ENCODE data around the gene CPT1B. TPM values are rescaled to one million over a fixed set of nuclear protein-coding genes. Genes with fewer than 3 reads are reported as not detected.

Gene CPT1B
- total RNA-seq, result 100 to 1,000 TPM in 1 of 4 donors, 10 to 100 TPM in 3; 34.2 to 111 (median 37.6) TPM

DNA sequence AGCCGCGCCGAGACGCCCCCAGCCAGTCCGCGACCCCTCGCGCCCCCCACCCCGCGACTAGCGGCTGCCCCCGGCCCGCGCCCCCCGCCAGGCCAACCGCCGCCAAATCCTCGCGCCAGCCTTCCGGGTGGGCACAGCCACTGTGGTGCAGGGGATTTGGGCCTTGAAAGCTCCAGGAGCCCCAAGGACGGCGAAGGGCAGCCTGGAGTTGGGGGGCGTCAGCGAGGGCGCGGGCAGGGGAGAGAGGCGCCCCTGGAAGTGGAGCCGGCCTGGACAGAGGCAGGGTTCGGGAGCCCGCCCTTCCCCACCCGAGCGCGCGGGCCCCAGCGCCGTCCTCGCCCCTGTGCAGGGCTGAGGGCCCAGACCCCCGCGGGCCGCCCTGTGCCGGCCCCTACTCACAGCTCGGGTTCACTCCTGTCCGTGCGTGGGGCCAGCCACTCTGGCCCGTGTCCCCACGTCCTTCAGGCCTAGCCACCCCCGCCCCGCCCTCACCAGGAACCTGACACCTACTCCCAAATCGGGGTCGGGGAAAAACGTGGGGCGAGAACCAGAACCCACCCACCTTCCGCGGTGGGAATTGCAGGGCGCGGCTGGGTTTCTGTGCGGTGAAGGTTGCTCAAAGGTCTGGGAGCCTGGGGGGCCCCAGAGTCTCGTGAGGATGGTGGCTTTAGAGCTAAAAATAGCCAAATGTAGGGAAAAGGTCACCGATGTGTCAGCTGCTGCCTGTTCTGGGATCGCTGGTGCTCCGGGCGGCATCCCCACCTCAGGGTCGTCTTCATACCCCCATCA lies at the start of gene CPT1B:
Gene CPT1B, minus strand, starts transcription at position 441 of the 789 bp plus-strand sequence. CDS start 512 bp downstream, outside the sequence.
- Histone ChIP-seq H3K9me3 (no peaks in the 10 kb centered on the region), H3K4me1 (peaks cover 11 to 24% (median 20%) of the 10 kb centered on the region in 4 donors), H3K4me3 (peak within 1 kb of the TSS in 1 of 4 donors; percentile 13), H3K27me3 (no peaks in the 10 kb centered on the region), H3K36me3 (no peaks in the 10 kb centered on the region), H3K27ac (no peak within 1 kb of the TSS)
- TF ChIP-seq EP300 (IDR thresholded peaks at IDR 0.05; ENCODE audit: low read depth) (no peak), POLR2AphosphoS5 (IDR thresholded peaks at IDR 0.05) (no peak), POLR2A (IDR thresholded peaks at IDR 0.05) (no peak)
- TF ChIP-seq, protein P1, sequence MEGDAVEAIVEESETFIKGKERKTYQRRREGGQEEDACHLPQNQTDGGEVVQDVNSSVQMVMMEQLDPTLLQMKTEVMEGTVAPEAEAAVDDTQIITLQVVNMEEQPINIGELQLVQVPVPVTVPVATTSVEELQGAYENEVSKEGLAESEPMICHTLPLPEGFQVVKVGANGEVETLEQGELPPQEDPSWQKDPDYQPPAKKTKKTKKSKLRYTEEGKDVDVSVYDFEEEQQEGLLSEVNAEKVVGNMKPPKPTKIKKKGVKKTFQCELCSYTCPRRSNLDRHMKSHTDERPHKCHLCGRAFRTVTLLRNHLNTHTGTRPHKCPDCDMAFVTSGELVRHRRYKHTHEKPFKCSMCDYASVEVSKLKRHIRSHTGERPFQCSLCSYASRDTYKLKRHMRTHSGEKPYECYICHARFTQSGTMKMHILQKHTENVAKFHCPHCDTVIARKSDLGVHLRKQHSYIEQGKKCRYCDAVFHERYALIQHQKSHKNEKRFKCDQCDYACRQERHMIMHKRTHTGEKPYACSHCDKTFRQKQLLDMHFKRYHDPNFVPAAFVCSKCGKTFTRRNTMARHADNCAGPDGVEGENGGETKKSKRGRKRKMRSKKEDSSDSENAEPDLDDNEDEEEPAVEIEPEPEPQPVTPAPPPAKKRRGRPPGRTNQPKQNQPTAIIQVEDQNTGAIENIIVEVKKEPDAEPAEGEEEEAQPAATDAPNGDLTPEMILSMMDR (IDR thresholded peaks at IDR 0.05), result no peak
- WGBS, 2 donors (ENCODE audit: low coverage in 1 of 2), result 59% methylated on average over 62 of the region's 63 CpGs; no CpG with 5 or more reads in 1 of the 2 donors
- DNase-seq, result no peak
- intact Hi-C loops (cut with DNase I; ENCODE audit: low total_unique reads) (no loop called here), in situ Hi-C loops (cut with MboI; ENCODE audit: low pct_ligation_motif_present in 1 of 4, low pct_unique_long_range_greater_than_20kb in 1 of 4, low sequenced_read_pairs in 3 of 4) (no loop called here)

DNA sequence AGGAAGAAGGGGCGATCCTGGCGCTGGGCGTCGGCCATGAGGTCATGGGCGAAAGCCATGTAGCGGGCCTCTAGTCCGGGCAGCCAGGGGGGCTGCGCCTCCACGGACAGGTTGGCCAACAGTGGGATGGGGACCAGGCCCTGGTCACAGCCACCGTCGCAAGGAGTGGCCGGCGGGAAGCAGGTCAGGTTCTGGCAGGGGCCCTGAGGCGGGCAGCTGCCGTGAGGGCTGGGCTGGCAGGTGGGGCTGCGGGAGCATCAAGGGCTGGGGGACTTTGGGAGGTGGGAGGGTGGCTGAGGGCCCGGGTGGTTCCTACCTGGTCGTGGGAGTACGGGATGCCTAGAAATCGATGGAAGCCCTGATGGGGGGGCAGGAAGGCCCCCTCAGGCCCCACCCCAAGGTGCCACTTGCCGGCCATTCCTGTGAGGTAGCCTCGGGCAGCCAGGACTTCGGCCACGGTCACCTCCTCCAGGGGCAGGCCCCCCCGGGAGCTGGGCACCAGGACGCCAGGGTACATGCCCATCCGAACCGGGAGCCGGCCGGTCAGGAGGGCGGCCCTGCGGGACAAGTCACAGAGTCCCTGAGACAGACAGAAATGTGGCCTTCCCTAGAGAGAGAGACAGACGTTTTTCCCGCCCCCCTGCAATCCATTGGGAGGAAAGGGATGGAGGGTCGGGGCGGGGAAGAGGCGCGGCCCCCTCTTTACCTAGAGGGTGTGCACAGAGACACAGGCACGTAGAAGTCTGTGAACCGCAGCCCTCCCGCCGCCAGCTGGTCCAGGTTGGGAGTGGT lies 48.8 kb upstream of the CPT1B start:
- no peaks in the 10 kb centered on the region for H3K9me3 ChIP-seq
- TF ChIP-seq POLR2A (IDR thresholded peaks at IDR 0.05) (no peak), EP300 (IDR thresholded peaks at IDR 0.05; ENCODE audit: low read depth) (no peak)
- intact Hi-C loops (cut with DNase I; ENCODE audit: low total_unique reads) (no loop called here), in situ Hi-C loops (cut with MboI; ENCODE audit: low pct_ligation_motif_present in 1 of 4, low pct_unique_long_range_greater_than_20kb in 1 of 4, low sequenced_read_pairs in 3 of 4) (no loop called here)
- peaks cover 6 to 32% (median 23%) of the 10 kb centered on the region in 4 donors for H3K4me1 ChIP-seq
- peak overlapping the region; percentile 81 to 89 (median 84) for H3K27ac ChIP-seq
- H3K27me3 ChIP-seq, result no peaks in the 10 kb centered on the region
- H3K36me3 ChIP-seq, result no peaks in the 10 kb centered on the region
- DNase-seq, result peak; percentile 18
- peak overlapping the region; percentile 55 to 90 (median 77) for H3K4me3 ChIP-seq
- WGBS, 2 donors (ENCODE audit: low coverage in 1 of 2), result 72% methylated on average over 35 of the region's 42 CpGs; no CpG with 5 or more reads in 1 of the 2 donors

DNA sequence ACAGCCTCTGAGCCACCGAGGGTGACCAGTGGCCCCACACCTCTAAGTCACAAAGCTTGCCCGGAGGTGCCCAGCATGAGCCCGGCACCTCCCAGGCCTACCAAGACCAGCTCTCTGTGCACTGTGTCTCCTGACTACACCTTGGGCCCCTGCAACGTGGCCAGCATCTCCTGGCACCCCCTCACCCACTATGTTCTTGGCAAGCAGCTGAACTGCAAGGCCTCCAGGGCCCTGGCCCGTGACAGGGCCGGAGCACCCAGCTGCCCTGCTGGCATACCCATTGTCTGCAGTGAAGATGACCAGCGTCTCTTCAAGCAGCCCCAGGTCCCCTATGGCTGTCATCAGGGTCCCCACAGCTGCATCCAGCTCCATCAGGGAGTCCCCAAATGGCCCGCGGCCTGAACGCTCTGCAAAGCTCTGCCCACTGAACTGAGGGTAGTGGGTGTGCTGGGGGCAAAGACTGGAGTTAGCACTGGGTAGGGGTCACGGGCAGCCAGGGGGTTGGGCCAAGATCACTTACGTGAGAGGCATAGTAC lies 48.2 kb upstream of the CPT1B start:
- Histone ChIP-seq H3K4me3 (no peak overlapping the region), H3K9me3 (no peaks in the 10 kb centered on the region), H3K27me3 (no peaks in the 10 kb centered on the region), H3K4me1 (peaks cover 6 to 36% (median 29%) of the 10 kb centered on the region in 4 donors), H3K27ac (no peak overlapping the region), H3K36me3 (no peaks in the 10 kb centered on the region)
- in situ Hi-C loops (cut with MboI; ENCODE audit: low pct_ligation_motif_present in 1 of 4, low pct_unique_long_range_greater_than_20kb in 1 of 4, low sequenced_read_pairs in 3 of 4) (no loop called here), intact Hi-C loops (cut with DNase I; ENCODE audit: low total_unique reads) (no loop called here)
- DNase-seq, result no peak
- 90% methylated on average over 12 of the region's 12 CpGs; no CpG with 5 or more reads in 1 of the 2 donors for WGBS, 2 donors (ENCODE audit: low coverage in 1 of 2)
- no peak for TF ChIP-seq POLR2A (IDR thresholded peaks at IDR 0.05)
- TF ChIP-seq, protein P1 (IDR thresholded peaks at IDR 0.05), result no peak
- TF ChIP-seq EP300 (IDR thresholded peaks at IDR 0.05; ENCODE audit: low read depth), result no peak
- TF ChIP-seq POLR2AphosphoS5 (IDR thresholded peaks at IDR 0.05), result no peak

DNA sequence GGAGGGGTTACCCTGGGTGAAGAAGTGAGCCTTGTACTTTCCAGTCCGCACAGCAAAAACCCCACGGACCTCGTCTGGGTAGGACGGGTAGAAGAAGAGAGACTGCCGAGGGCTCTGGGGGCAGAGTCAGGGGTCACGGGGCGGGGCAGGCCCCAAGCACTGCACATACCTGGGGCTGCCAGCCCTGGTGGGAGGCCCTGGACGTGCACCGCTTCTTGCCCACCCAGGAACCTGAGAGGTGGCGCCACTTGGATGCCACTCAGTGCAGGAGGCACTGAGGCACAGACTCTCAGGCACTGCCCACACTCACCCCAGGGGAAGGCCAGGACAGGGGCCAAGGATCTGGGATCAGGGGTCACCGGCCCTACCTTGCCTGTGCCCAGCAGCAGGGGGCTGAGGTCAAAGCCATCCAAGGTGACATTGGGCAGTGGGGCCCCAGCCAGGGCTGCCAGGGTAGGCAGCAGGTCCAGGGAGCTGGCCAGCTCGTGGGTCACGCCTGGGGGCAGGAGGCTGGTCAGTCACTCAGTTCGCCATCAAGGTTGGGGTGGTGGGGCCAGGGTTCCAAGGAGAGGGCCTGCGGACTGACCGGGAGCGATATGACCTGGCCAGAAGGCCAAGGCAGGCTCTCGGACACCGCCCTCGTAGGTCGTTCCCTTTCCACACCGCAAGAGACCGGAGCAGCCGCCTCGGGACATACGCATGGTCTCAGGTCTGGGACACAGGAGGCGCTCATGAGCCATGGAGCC lies 47.5 kb upstream of the CPT1B start:
- Histone ChIP-seq H3K4me1 (peaks cover 7 to 39% (median 36%) of the 10 kb centered on the region in 4 donors), H3K27me3 (no peaks in the 10 kb centered on the region), H3K36me3 (no peaks in the 10 kb centered on the region), H3K4me3 (no peak overlapping the region), H3K27ac (no peak overlapping the region), H3K9me3 (no peaks in the 10 kb centered on the region)
- WGBS, 2 donors (ENCODE audit: low coverage in 1 of 2), result 93% methylated on average over 27 of the region's 27 CpGs; no CpG with 5 or more reads in 1 of the 2 donors
- TF ChIP-seq POLR2A (IDR thresholded peaks at IDR 0.05) (no peak), EP300 (IDR thresholded peaks at IDR 0.05; ENCODE audit: low read depth) (no peak), POLR2AphosphoS5 (IDR thresholded peaks at IDR 0.05) (no peak)
- TF ChIP-seq, protein P1 (IDR thresholded peaks at IDR 0.05), result no peak
- in situ Hi-C loops (cut with MboI; ENCODE audit: low pct_ligation_motif_present in 1 of 4, low pct_unique_long_range_greater_than_20kb in 1 of 4, low sequenced_read_pairs in 3 of 4) (no loop called here), intact Hi-C loops (cut with DNase I; ENCODE audit: low total_unique reads) (no loop called here)
- DNase-seq, result no peak
